Fibroblast of the conjunctiva (primary cell): ENCODE measurements around the gene ACOT2.
"Not testable (repeated sequence)": the region's sequence is repeated elsewhere in the genome, so short reads cannot be mapped to it uniquely, and the experiment has no call there.

ENCODE experiments used
- DNase-seq: peaks from one replicate; pipeline ENCODE4 v3.0.0-alpha.2; 2010; ENCODE audit warnings: low read depth

The ACOT2 gene, protein sequence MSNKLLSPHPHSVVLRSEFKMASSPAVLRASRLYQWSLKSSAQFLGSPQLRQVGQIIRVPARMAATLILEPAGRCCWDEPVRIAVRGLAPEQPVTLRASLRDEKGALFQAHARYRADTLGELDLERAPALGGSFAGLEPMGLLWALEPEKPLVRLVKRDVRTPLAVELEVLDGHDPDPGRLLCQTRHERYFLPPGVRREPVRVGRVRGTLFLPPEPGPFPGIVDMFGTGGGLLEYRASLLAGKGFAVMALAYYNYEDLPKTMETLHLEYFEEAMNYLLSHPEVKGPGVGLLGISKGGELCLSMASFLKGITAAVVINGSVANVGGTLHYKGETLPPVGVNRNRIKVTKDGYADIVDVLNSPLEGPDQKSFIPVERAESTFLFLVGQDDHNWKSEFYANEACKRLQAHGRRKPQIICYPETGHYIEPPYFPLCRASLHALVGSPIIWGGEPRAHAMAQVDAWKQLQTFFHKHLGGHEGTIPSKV

DNA sequence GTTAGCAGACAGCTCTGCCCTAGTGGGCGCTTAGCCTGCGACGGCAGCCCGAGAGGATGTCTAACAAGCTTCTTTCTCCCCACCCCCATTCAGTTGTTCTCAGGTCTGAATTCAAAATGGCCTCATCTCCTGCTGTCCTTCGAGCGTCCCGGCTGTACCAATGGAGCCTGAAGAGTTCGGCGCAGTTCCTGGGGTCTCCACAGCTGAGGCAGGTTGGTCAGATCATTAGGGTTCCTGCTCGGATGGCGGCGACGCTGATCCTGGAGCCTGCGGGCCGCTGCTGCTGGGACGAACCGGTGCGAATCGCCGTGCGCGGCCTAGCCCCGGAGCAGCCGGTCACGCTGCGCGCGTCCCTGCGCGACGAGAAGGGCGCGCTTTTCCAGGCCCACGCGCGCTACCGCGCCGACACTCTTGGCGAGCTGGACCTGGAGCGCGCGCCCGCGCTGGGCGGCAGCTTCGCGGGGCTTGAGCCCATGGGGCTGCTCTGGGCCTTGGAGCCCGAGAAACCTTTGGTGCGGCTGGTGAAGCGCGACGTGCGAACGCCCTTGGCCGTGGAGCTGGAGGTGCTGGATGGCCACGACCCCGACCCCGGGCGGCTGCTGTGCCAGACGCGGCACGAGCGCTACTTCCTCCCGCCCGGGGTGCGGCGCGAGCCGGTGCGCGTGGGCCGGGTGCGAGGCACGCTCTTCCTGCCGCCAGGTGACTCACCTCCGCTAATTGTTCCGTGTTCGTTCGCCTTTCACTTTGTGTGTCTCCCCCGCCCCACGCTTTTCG is at the start of gene ACOT2:
Gene ACOT2 (plus strand): TSS at position 29 of the 774 bp plus-strand sequence. CDS start 28 bp downstream, at position 57.
- peak; percentile 90 for DNase-seq

GRCh38 chr14:73521229-73521628 is 47.8 kb upstream of the ACOT2 start:
- DNase-seq: no peak

DNA sequence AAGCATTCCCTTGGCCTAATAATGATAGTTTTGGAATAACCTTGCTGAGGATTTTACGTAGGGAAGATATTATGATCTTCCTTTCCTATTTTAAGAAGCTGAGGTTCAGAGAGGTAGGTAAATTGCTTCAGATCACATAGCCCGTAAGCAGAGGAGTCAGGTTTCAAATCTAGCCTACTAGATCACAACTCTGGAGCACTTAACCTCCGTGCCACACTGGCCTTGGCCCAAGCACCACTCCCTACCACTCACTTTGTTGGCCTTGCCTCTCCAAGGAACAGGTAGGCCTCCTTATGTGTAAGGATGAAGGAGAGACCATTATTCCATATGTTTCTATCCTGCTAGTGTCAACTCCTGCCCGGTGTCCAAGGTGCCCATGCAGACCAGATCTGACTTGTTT is 44.5 kb upstream of the ACOT2 start:
- no peak for DNase-seq

DNA sequence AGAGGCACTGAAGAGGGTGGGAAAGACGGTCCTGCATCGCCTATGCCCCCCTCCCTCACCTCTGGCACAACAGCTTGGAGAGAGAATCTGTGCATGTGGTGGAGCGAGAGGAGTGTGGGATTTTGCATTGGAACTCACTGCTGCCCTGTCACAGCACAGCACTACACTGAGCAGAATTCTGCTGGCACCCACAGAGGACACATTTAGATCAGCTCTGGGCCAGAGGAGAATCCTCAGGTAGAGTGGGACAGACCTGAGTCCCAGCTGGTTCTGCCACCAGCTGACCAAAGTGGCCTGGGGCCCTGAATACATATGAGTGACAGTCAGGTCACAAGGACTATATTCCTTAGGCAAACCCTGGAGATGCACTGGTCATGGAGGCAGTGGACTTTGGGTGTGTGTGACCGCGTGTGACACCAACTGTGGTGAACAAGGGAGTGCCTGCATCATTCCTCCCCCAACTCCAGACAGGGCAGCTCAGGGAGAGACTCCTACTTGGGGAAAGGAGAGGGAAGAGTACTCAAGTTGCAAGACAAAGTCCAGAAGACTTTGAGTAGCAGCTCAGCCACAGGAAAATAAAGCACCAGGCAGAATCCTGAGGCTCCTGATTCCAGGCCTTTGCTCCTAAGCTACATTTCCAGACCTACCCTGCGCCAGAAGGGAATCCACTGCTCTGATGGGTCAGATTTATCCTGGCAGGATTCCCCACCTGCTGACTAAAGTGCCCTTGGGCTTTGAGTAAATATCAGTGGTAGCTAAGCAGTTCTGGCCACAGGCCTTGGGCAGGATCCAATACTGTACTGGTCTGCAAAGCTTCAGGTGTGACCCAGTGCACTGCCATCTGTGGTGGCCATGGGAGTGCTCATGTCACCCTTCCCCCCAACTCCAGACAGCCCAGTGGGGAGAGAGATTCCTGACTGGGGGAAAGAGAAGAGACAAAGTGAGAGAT is 42.7 kb upstream of the ACOT2 start:
- DNase-seq: no peak

DNA sequence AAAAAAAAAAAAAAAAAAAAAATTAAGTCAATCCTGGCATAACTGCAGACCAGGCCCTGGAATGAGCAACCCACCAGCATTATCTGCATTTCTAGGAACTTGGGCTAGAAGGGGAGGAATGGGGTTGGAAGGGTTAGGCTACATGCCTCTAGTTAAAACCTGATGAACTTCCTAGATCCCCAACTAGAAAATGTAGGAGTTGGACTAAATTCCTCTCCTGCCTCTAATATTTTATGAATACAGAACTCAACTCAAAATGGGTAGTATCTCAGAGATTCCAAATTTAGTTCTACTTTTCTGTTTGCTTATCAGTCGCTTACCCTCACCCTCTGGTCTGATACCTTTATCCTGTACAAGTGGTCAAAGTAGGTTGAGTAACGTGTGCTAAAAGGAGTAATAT is 39.7 kb upstream of the ACOT2 start:
- not testable (repeated sequence) for DNase-seq

GRCh38 chr14:73531971-73532370 is 37.0 kb upstream of the ACOT2 start:
- not testable (repeated sequence) for DNase-seq

GRCh38 chr14:73537244-73538045 is 31.6 kb upstream of the ACOT2 start:
- DNase-seq: not testable (repeated sequence)

GRCh38 chr14:73539017-73539416 is 30.0 kb upstream of the ACOT2 start:
- DNase-seq: peak; percentile 22

- not testable (repeated sequence) for DNase-seq
Observed at GRCh38 chr14:73542961-73543360, 26.1 kb upstream of the ACOT2 start.

GRCh38 chr14:73545353-73545752 is 23.7 kb upstream of the ACOT2 start:
- not testable (repeated sequence) for DNase-seq

DNA sequence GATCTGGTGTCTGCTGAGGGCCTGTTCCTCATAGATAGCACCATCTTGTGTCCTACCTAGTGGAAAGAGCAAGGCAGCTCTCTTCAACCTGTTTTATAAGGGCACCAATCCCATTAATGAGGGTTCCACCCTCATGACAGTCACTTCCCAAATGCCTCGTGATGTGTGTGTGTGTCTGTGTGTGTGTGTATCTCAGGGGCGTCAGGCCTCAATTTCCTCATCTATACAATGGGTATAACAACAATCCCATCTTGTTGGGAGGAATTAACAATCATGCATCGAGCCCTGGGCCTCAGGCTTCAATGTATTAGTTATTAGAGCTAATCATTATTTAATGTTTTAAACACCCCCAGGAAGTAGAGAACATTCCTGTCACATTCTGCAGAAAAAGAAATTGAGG is 19.9 kb upstream of the ACOT2 start:
- not testable (repeated sequence) for DNase-seq

DNA sequence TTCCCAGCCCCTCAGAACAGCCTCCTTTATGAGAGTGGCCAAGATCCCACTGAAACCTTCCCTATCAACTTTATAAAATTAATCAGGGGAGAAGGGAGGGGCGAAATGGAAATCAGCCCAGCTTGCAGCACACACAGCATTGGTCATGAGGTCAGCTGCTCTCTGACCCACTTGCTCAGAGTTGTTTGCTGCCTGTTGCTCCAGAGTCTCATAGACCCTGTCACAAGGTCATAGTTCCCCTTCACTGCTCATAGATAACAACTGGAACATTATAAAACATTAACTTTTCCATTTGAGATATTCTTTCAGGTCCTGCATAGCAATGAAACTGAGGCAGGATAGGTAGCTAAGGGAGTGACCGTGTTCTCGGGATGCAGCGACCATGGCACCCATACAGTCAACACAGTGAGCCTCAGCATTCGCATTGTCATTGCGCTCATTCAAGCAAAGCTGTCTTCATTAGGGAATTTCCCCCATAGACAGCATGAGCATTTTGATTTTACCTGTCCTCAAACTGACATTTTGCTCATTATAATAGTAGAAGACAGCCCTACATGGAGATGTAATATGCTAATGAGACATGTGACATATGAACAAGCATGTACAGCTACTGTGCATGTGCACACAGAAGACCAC is 19.0 kb upstream of the ACOT2 start:
- not testable (repeated sequence) for DNase-seq

DNA sequence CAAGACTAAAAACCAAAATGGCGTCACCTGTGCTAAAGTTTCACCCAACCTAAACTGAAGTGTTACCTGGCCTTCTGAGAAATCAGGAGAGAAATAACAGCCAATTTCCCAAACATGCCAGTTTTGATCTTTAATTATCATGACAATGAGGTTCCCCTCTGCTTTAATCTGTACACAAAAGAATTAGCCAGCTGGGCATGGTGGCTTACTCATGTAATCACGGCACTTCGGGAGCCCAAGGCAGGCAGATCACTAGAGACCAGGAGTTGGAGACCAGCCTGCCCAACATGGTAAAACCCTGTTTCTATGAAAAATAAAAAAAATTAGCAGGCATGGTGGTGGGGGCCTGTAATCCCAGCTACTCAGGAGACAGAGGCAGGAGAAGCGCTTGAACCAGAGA is 15.2 kb upstream of the ACOT2 start:
- no peak for DNase-seq

DNA sequence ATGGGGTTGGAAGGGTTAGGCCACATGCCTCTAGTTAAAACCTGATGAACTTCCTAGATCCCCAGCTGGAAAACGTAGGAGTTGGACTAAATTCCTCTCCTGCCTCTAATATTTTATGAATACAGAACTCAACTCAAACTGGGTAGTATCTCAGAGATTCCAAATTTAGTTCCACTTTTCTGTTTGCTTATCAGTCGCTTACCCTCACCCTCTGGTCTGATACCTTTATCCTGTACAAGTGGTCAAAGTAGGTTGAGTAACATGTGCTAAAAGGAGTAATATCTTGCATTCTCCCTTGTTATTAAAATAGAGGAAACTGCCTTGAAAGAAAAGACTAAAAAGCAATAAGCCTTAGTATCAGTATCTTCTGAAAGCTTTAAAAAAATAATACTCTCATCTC is 11.8 kb upstream of the ACOT2 start:
- DNase-seq: not testable (repeated sequence)

DNA sequence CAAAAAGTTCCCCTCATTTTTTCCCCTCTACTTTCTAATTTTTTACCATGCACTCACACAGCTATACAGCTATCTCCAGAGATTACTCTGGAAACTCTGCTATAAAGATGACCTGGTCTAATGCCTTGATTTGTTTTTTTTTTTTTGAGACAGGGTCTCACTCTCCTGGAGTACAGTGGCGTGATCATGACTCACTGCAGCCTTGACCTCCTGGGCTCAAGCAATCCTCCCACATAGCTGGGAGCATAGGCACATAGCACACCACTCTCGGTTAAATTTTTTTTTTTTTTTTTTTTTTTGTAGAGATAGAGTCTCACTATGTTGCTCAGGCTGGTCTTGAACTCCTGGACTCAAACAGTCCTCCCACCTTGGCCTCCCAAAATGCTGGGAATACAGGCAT is 10.8 kb upstream of the ACOT2 start:
- not testable (repeated sequence) for DNase-seq

GRCh38 chr14:73562256-73562655 is 6.8 kb upstream of the ACOT2 start:
- DNase-seq: not testable (repeated sequence)

DNA sequence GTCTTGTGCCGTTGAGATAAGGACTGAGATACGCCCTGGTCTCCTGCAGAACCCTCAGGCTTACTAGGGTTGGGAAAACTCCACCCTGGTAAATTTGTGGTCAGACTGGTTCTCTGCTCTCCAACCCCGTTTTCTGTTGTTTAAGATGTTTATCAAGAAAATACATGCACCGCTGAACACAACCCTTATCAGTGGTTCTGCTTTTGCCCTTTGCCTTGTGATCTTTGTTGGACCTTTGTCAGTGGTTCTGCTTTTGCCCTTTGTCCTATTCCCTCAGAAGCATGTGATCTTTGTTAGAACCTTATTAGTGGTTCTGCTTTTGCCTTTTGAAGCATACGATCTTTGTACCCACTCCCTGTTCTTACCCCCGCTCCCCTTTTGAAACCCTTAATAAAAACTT is 6.3 kb upstream of the ACOT2 start:
- not testable (repeated sequence) for DNase-seq

- not testable (repeated sequence) for DNase-seq
Observed at GRCh38 chr14:73566431-73566830, 2.6 kb upstream of the ACOT2 start.

GRCh38 chr14:73566935-73567334 is 2.1 kb upstream of the ACOT2 start:
- not testable (repeated sequence) for DNase-seq

DNA sequence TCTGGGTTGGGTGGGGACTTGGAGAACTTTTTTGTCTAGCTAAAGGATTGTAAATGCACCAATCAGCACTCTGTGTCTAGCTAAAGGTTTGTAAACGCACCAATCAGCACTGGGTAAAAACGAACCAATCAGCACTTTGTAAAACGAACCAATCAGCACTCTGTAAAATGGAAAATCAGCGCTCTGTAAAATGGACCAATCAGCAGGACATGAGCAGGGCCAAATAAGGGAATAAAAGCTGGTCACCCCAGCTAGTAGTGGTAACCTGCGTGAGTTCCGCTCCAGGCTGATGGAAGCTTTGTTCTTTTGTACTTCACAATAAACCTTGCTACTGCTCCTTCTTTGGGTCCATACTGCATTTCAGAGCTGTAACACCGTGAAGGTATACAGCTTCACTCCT is 1.7 kb upstream of the ACOT2 start:
- no peak for DNase-seq
